K562 (cell line): ENCODE results near the gene MAP1A. TPM values are rescaled to one million over a fixed set of nuclear protein-coding genes. Genes with fewer than 3 reads are reported as not detected.

Source experiments
- ARID2 ChIP-seq: fragments of 450-650 bp; IDR thresholded peaks from 2 replicates; pipeline ENCODE4 v1.6.1; 2017; ENCODE audit warnings: antibody characterized with exemption, mild to moderate bottlenecking
- FOXO4 ChIP-seq: fragments of 450-650 bp; formaldehyde crosslinking; IDR thresholded peaks from 2 replicates; pipeline ENCODE4 v1.4.0; 2020; ENCODE audit warnings: mild to moderate bottlenecking, moderate library complexity
- MGA ChIP-seq: fragments of 450-650 bp; IDR thresholded peaks from 2 replicates; pipeline ENCODE4 v1.6.1; 2016; ENCODE audit warnings: mild to moderate bottlenecking, moderate library complexity
- SMARCA5 ChIP-seq: fragments of 450-650 bp; IDR thresholded peaks from 2 replicates; pipeline ENCODE4 v1.6.1; 2016
- TARDBP ChIP-seq: fragments of 450-650 bp; IDR thresholded peaks from 2 replicates; pipeline ENCODE4 v1.6.1; 2016
- TBL1XR1 ChIP-seq, 2 experiments: IDR thresholded peaks; 2 replicates each; pipeline ENCODE4 v1.6.1; 2012; ENCODE audit warnings: improper control_type of control experiment in 2 of 2, low read length in 2 of 2, mild to moderate bottlenecking in 1 of 2
- ZNF121 ChIP-seq: sonication (generic); formaldehyde crosslinking; conservative IDR thresholded peaks from 2 replicates; pipeline ENCODE4 v1.8.0; 2022; ENCODE audit warnings: missing genetic modification reagents
- ZNF165 ChIP-seq: fragments of 250-450 bp; sonication (Bioruptor Pico); IDR thresholded peaks from 2 replicates; pipeline ENCODE4 v1.4.0; 2020; ENCODE audit warnings: borderline replicate concordance
- ZNF184 ChIP-seq: sonication (generic); formaldehyde crosslinking; IDR thresholded peaks from 2 replicates; pipeline ENCODE4 v1.5.0; 2020; ENCODE audit warnings: missing genetic modification reagents
- ZNF551 ChIP-seq: fragments of 250-450 bp; sonication (Bioruptor Pico); IDR thresholded peaks from 2 replicates; pipeline ENCODE4 v1.5.0; 2021; ENCODE audit warnings: mild to moderate bottlenecking, moderate library complexity
- polyA plus RNA-seq, 8 experiments: library from polyadenylated mRNA; depleted of rRNA in 4 of 8; stranded (reverse) in 5 of 8; unstranded in 3 of 8; fragments of >200 nt; fragmentation: Nextera tagmentation in 2 of 8; fragmentation: Illumina TruSeq in 1 of 8; extraction: Ambion mirVana in 2 of 8; extraction: Trizol in 1 of 8; gene quantifications; 2 replicates each; pipeline versions ENCODE4 v1.2.1 to v1.2.3, GENCODE V29; 2011 to 2014; ENCODE audit warnings: inconsistent platforms in 1 of 8, missing spikeins in 1 of 8
- total RNA-seq, 7 experiments: library from RNA; depleted of rRNA in 6 of 7; stranded (reverse); fragments of >200 nt in 6 of 7; fragmentation: Illumina TruSeq in 2 of 7; extraction: Trizol in 2 of 7; gene quantifications; 2 replicates each; pipeline versions ENCODE4 v1.2.1 to v1.2.3, GENCODE V29; 2011 to 2021; ENCODE audit warnings: low replicate concordance in 1 of 7
- TF ChIP-seq, protein P1 (sequence below): sonication (generic); formaldehyde crosslinking; IDR thresholded peaks from 2 replicates; pipeline ENCODE4 v1.8.0; 2022; ENCODE audit warnings: missing genetic modification reagents, mild to moderate bottlenecking, borderline replicate concordance
- TF ChIP-seq, protein P2 (sequence below): fragments of 250-450 bp; sonication (Bioruptor Pico); IDR thresholded peaks from 2 replicates; pipeline ENCODE4 v1.9.0; 2021; ENCODE audit warnings: mild to moderate bottlenecking

MAP1A gene
- total and polyA plus RNA-seq, 9 of the 15 experiments (the other 6 are each of a cell fraction or from before 2014, with no cell fraction given): 2.0 to 20.3 (median 7.3) TPM

GRCh38 chr15:43469867-43470266, 47.5 kb upstream of the MAP1A start (continued):
- TF ChIP-seq, protein P1, sequence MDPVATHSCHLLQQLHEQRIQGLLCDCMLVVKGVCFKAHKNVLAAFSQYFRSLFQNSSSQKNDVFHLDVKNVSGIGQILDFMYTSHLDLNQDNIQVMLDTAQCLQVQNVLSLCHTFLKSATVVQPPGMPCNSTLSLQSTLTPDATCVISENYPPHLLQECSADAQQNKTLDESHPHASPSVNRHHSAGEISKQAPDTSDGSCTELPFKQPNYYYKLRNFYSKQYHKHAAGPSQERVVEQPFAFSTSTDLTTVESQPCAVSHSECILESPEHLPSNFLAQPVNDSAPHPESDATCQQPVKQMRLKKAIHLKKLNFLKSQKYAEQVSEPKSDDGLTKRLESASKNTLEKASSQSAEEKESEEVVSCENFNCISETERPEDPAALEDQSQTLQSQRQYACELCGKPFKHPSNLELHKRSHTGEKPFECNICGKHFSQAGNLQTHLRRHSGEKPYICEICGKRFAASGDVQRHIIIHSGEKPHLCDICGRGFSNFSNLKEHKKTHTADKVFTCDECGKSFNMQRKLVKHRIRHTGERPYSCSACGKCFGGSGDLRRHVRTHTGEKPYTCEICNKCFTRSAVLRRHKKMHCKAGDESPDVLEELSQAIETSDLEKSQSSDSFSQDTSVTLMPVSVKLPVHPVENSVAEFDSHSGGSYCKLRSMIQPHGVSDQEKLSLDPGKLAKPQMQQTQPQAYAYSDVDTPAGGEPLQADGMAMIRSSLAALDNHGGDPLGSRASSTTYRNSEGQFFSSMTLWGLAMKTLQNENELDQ (CRISPR knock-in tag): no peak
- no peak for TF ChIP-seq ARID2
- no peak for TF ChIP-seq TARDBP
- TF ChIP-seq, protein P2, sequence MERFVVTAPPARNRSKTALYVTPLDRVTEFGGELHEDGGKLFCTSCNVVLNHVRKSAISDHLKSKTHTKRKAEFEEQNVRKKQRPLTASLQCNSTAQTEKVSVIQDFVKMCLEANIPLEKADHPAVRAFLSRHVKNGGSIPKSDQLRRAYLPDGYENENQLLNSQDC (CRISPR knock-in tag): no peak
- no peak for TF ChIP-seq SMARCA5
- TF ChIP-seq MGA: no peak
- no peak for TF ChIP-seq ZNF184 (CRISPR knock-in tag)
- TF ChIP-seq ZNF551: no peak
- no peak for TF ChIP-seq FOXO4 (CRISPR knock-in tag)
- no peak for TF ChIP-seq ZNF121 (CRISPR knock-in tag)
- TF ChIP-seq TBL1XR1 (IDR thresholded peaks at IDR 0.05; ENCODE audit: low read length in 2 of 2): peak in 1 of 2 experiments; percentile 41; a peak in 1 of 4 replicates
- no peak for TF ChIP-seq ZNF165
